Measurements from ENCODE around the gene ROBO1. TPM values are rescaled to one million over a fixed set of nuclear protein-coding genes. Genes with fewer than 3 reads are reported as not detected.

Gene ROBO1
- total and polyA plus RNA-seq, 4 donors, result 68.8 to 181 (median 106) TPM

- H3K36me3 ChIP-seq (ENCODE audit: control insufficient read depth, insufficient read depth, low read length), result no peaks in the 10 kb centered on the region
- H3K27ac ChIP-seq (ENCODE audit: low read depth, low read length), result no peak overlapping the region
- H3K4me3 ChIP-seq (ENCODE audit: low read depth, low read length), result no peak overlapping the region
- H3K9me3 ChIP-seq (ENCODE audit: control insufficient read depth, insufficient read depth, low read length), result no peaks in the 10 kb centered on the region
- no peaks in the 10 kb centered on the region for H3K4me1 ChIP-seq (ENCODE audit: control insufficient read depth, insufficient read depth, low read length)
- WGBS (ENCODE audit: insufficient coverage), result 79% methylated on average over 4 of the region's 4 CpGs
- DNase-seq (ENCODE audit: low read depth in 4 of 6, low spot score in 6 of 6), result no peak
- H3K27me3 ChIP-seq (ENCODE audit: control insufficient read depth, insufficient read depth, low read length), result no peaks in the 10 kb centered on the region
Observed at GRCh38 chr3:78823434-78823833, 944.4 kb downstream of the ROBO1 start.

- no peaks in the 10 kb centered on the region for H3K27me3 ChIP-seq (ENCODE audit: control insufficient read depth, insufficient read depth, low read length)
- no peaks in the 10 kb centered on the region for H3K36me3 ChIP-seq (ENCODE audit: control insufficient read depth, insufficient read depth, low read length)
- H3K27ac ChIP-seq (ENCODE audit: low read depth, low read length), result no peak overlapping the region
- H3K9me3 ChIP-seq (ENCODE audit: control insufficient read depth, insufficient read depth, low read length), result no peaks in the 10 kb centered on the region
- no peak overlapping the region for H3K4me3 ChIP-seq (ENCODE audit: low read depth, low read length)
- H3K4me1 ChIP-seq (ENCODE audit: control insufficient read depth, insufficient read depth, low read length), result no peaks in the 10 kb centered on the region
- no peak for DNase-seq (ENCODE audit: low read depth in 4 of 6, low spot score in 6 of 6)
Observed at GRCh38 chr3:78822726-78823125, 945.1 kb downstream of the ROBO1 start.

- Histone ChIP-seq H3K27me3 (ENCODE audit: control insufficient read depth, insufficient read depth, low read length) (no peaks in the 10 kb centered on the region), H3K4me1 (ENCODE audit: control insufficient read depth, insufficient read depth, low read length) (no peaks in the 10 kb centered on the region), H3K36me3 (ENCODE audit: control insufficient read depth, insufficient read depth, low read length) (no peaks in the 10 kb centered on the region), H3K27ac (ENCODE audit: low read depth, low read length) (no peak overlapping the region), H3K9me3 (ENCODE audit: control insufficient read depth, insufficient read depth, low read length) (no peaks in the 10 kb centered on the region), H3K4me3 (ENCODE audit: low read depth, low read length) (no peak overlapping the region)
- DNase-seq (ENCODE audit: low read depth in 4 of 6, low spot score in 6 of 6), result peak in 1 of 6 donors; percentile 57
- WGBS (ENCODE audit: insufficient coverage), result 57% methylated on average over 1 of the region's 1 CpG
Observed at GRCh38 chr3:78820542-78820941, 947.3 kb downstream of the ROBO1 start.

GRCh38 chr3:78818161-78818985 is 949.4 kb downstream of the ROBO1 start:
- H3K4me3 ChIP-seq (ENCODE audit: low read depth, low read length), result no peak overlapping the region
- H3K4me1 ChIP-seq (ENCODE audit: control insufficient read depth, insufficient read depth, low read length), result no peaks in the 10 kb centered on the region
- no peaks in the 10 kb centered on the region for H3K9me3 ChIP-seq (ENCODE audit: control insufficient read depth, insufficient read depth, low read length)
- 96% methylated on average over 13 of the region's 19 CpGs for WGBS (ENCODE audit: insufficient coverage)
- DNase-seq (ENCODE audit: low read depth in 4 of 6, low spot score in 6 of 6), result no peak
- H3K27me3 ChIP-seq (ENCODE audit: control insufficient read depth, insufficient read depth, low read length), result no peaks in the 10 kb centered on the region
- H3K36me3 ChIP-seq (ENCODE audit: control insufficient read depth, insufficient read depth, low read length), result no peaks in the 10 kb centered on the region
- H3K27ac ChIP-seq (ENCODE audit: low read depth, low read length), result no peak overlapping the region

GRCh38 chr3:78814893-78815562 is 952.8 kb downstream of the ROBO1 start:
- no peaks in the 10 kb centered on the region for H3K4me1 ChIP-seq (ENCODE audit: control insufficient read depth, insufficient read depth, low read length)
- no peak for DNase-seq (ENCODE audit: low read depth in 4 of 6, low spot score in 6 of 6)
- H3K4me3 ChIP-seq (ENCODE audit: low read depth, low read length), result no peak overlapping the region
- H3K27ac ChIP-seq (ENCODE audit: low read depth, low read length), result no peak overlapping the region
- no peaks in the 10 kb centered on the region for H3K9me3 ChIP-seq (ENCODE audit: control insufficient read depth, insufficient read depth, low read length)
- no peaks in the 10 kb centered on the region for H3K36me3 ChIP-seq (ENCODE audit: control insufficient read depth, insufficient read depth, low read length)
- no CpG with 5 or more reads among the region's 3 CpGs for WGBS (ENCODE audit: insufficient coverage)
- H3K27me3 ChIP-seq (ENCODE audit: control insufficient read depth, insufficient read depth, low read length), result no peaks in the 10 kb centered on the region

- H3K4me1 ChIP-seq (ENCODE audit: control insufficient read depth, insufficient read depth, low read length), result no peaks in the 10 kb centered on the region
- H3K9me3 ChIP-seq (ENCODE audit: control insufficient read depth, insufficient read depth, low read length), result no peaks in the 10 kb centered on the region
- no peak overlapping the region for H3K27ac ChIP-seq (ENCODE audit: low read depth, low read length)
- WGBS (ENCODE audit: insufficient coverage), result 45% methylated on average over 2 of the region's 3 CpGs
- no peaks in the 10 kb centered on the region for H3K27me3 ChIP-seq (ENCODE audit: control insufficient read depth, insufficient read depth, low read length)
- H3K4me3 ChIP-seq (ENCODE audit: low read depth, low read length), result no peak overlapping the region
- no peaks in the 10 kb centered on the region for H3K36me3 ChIP-seq (ENCODE audit: control insufficient read depth, insufficient read depth, low read length)
- peak in 2 of 6 donors; percentile 18 to 36 for DNase-seq (ENCODE audit: low read depth in 4 of 6, low spot score in 6 of 6)
Observed at GRCh38 chr3:78812166-78812565, 955.6 kb downstream of the ROBO1 start.

GRCh38 chr3:78809966-78810365 is 957.8 kb downstream of the ROBO1 start:
- 79% methylated on average over 2 of the region's 4 CpGs for WGBS (ENCODE audit: insufficient coverage)
- no peaks in the 10 kb centered on the region for H3K4me1 ChIP-seq (ENCODE audit: control insufficient read depth, insufficient read depth, low read length)
- H3K4me3 ChIP-seq (ENCODE audit: low read depth, low read length), result no peak overlapping the region
- no peaks in the 10 kb centered on the region for H3K9me3 ChIP-seq (ENCODE audit: control insufficient read depth, insufficient read depth, low read length)
- DNase-seq (ENCODE audit: low read depth in 4 of 6, low spot score in 6 of 6), result peak in 2 of 6 donors; percentile 77 to 90
- H3K27me3 ChIP-seq (ENCODE audit: control insufficient read depth, insufficient read depth, low read length), result no peaks in the 10 kb centered on the region
- no peaks in the 10 kb centered on the region for H3K36me3 ChIP-seq (ENCODE audit: control insufficient read depth, insufficient read depth, low read length)
- H3K27ac ChIP-seq (ENCODE audit: low read depth, low read length), result no peak overlapping the region

- Histone ChIP-seq H3K27ac (ENCODE audit: low read depth, low read length) (peak overlapping the region; percentile 6), H3K27me3 (ENCODE audit: control insufficient read depth, insufficient read depth, low read length) (no peaks in the 10 kb centered on the region), H3K4me1 (ENCODE audit: control insufficient read depth, insufficient read depth, low read length) (no peaks in the 10 kb centered on the region), H3K9me3 (ENCODE audit: control insufficient read depth, insufficient read depth, low read length) (no peaks in the 10 kb centered on the region), H3K36me3 (ENCODE audit: control insufficient read depth, insufficient read depth, low read length) (no peaks in the 10 kb centered on the region), H3K4me3 (ENCODE audit: low read depth, low read length) (no peak overlapping the region)
- no CpG with 5 or more reads among the region's 2 CpGs for WGBS (ENCODE audit: insufficient coverage)
- peak in 5 of 6 donors; percentile 24 to 84 (median 49) for DNase-seq (ENCODE audit: low read depth in 4 of 6, low spot score in 6 of 6)
Observed at GRCh38 chr3:78804251-78805037, 963.4 kb downstream of the ROBO1 start.

- Histone ChIP-seq H3K9me3 (ENCODE audit: control insufficient read depth, insufficient read depth, low read length) (no peaks in the 10 kb centered on the region), H3K4me1 (ENCODE audit: control insufficient read depth, insufficient read depth, low read length) (no peaks in the 10 kb centered on the region), H3K36me3 (ENCODE audit: control insufficient read depth, insufficient read depth, low read length) (no peaks in the 10 kb centered on the region), H3K4me3 (ENCODE audit: low read depth, low read length) (no peak overlapping the region), H3K27ac (ENCODE audit: low read depth, low read length) (no peak overlapping the region), H3K27me3 (ENCODE audit: control insufficient read depth, insufficient read depth, low read length) (no peaks in the 10 kb centered on the region)
- no peak for DNase-seq (ENCODE audit: low read depth in 4 of 6, low spot score in 6 of 6)
- WGBS (ENCODE audit: insufficient coverage), result no CpG with 5 or more reads among the region's 1 CpG
Observed at GRCh38 chr3:78802562-78802930, 965.3 kb downstream of the ROBO1 start.

Measured in spinal cord (tissue), 10 donors.